ENCODE measurements around the gene RALGAPA2. TPM values are rescaled to one million over a fixed set of nuclear protein-coding genes. Genes with fewer than 3 reads are reported as not detected.

RALGAPA2 gene
- total RNA-seq, 1 experiment from 2014 or later: 18.2 TPM

- Mint-ChIP-seq H3K4me1 (peaks cover 14% of the 10 kb centered on the region), H3K27me3 (ENCODE audit: low read depth) (no peaks in the 10 kb centered on the region), H3K4me3 (no peak overlapping the region), H3K27ac (no peak overlapping the region), H3K9me3 (no peaks in the 10 kb centered on the region), H3K36me3 (no peaks in the 10 kb centered on the region)
- ATAC-seq (no peak), DNase-seq (ENCODE audit: low spot score) (no peak)
- CTCF ChIA-PET: interaction anchor here (1.1 to 1.3 kb wide), 2 partner anchors 63 kb away, joined by 3 read pairs; no protein-coding TSS in a partner anchor
- TF ChIP-seq E2F5 (CRISPR knock-in tag; IDR thresholded peaks at IDR 0.05) (no peak), SMAD3 (CRISPR knock-in tag; IDR thresholded peaks at IDR 0.05; ENCODE audit: borderline replicate concordance) (no peak), AFF4 (CRISPR knock-in tag; IDR thresholded peaks at IDR 0.05; ENCODE audit: borderline replicate concordance) (no peak), FOXK1 (CRISPR knock-in tag; IDR thresholded peaks at IDR 0.05) (no peak), ARID4B (CRISPR knock-in tag; IDR thresholded peaks at IDR 0.05; ENCODE audit: borderline replicate concordance) (no peak), ZSCAN18 (CRISPR knock-in tag; IDR thresholded peaks at IDR 0.05) (no peak), NR2C2 (CRISPR knock-in tag; IDR thresholded peaks at IDR 0.05) (no peak), NR3C1 (CRISPR knock-in tag; conservative IDR thresholded peaks at IDR 0.05; ENCODE audit: low read depth) (no peak), PREB (CRISPR knock-in tag; IDR thresholded peaks at IDR 0.05; ENCODE audit: borderline replicate concordance) (no peak)
- POLR2A ChIA-PET: no interaction called here
Measured at GRCh38 chr20:20530428-20531151, 181.9 kb downstream of the RALGAPA2 start.

GRCh38 chr20:20529597-20529996, 182.8 kb downstream of the RALGAPA2 start:
- ChIA-PET CTCF (interaction anchor here (1.3 kb wide), 1 partner anchor 64 kb away, joined by 3 read pairs; no protein-coding TSS in a partner anchor), POLR2A (no interaction called here)
- ATAC-seq (no peak), DNase-seq (ENCODE audit: low spot score) (no peak)
- no peaks in the 10 kb centered on the region for H3K27me3 Mint-ChIP-seq (ENCODE audit: low read depth)
- TF ChIP-seq ZNF317 (CRISPR knock-in tag; IDR thresholded peaks at IDR 0.05; ENCODE audit: borderline replicate concordance, low read depth) (no peak), E2F4 (CRISPR knock-in tag; IDR thresholded peaks at IDR 0.05; ENCODE audit: borderline replicate concordance, low read depth) (no peak), ZNF671 (CRISPR knock-in tag; IDR thresholded peaks at IDR 0.05) (no peak), KAT7 (CRISPR knock-in tag; IDR thresholded peaks at IDR 0.05; ENCODE audit: borderline replicate concordance) (no peak)
- H3K36me3 Mint-ChIP-seq: no peaks in the 10 kb centered on the region
- H3K4me1 Mint-ChIP-seq: peaks cover 14% of the 10 kb centered on the region
- H3K27ac Mint-ChIP-seq: no peak overlapping the region
- H3K9me3 Mint-ChIP-seq: no peaks in the 10 kb centered on the region
- no peak overlapping the region for H3K4me3 Mint-ChIP-seq
